Measurements from ENCODE around the gene CBLB. TPM values are rescaled to one million over a fixed set of nuclear protein-coding genes. Genes with fewer than 3 reads are reported as not detected.

The CBLB gene
- total and polyA plus RNA-seq, 2 experiments from 2014 or later = 20.5 to 47.7 TPM

- Mint-ChIP-seq H3K27me3 (ENCODE audit: insufficient read depth, low read depth, poor library complexity) (no peaks in the 10 kb centered on the region), H3K9me3 (no peaks in the 10 kb centered on the region), H3K27ac (no peak overlapping the region)
Measured at GRCh38 chr3:105843994-105844393, 24.8 kb downstream of the CBLB start.

GRCh38 chr3:105842943-105843342 is 25.9 kb downstream of the CBLB start:
- Histone ChIP-seq H4K20me1 (replicated peaks; ENCODE audit: insufficient read depth) (no peaks in the 10 kb centered on the region), H3F3A (replicated peaks; ENCODE audit: low read depth) (no peaks in the 10 kb centered on the region), H3K4me1 (ENCODE audit: insufficient read depth) (peaks cover 31% of the 10 kb centered on the region), H3K27ac (ENCODE audit: low read depth) (no peak overlapping the region), H2AFZ (no peak overlapping the region), H3K36me3 (ENCODE audit: insufficient read depth) (no peaks in the 10 kb centered on the region), H3K4me3 (no peak overlapping the region), H3K4me2 (no peak overlapping the region), H3K27me3 (ENCODE audit: insufficient read depth) (no peaks in the 10 kb centered on the region), H3K9me2 (ENCODE audit: insufficient read depth) (no peaks in the 10 kb centered on the region), H3K79me2 (replicated peaks; ENCODE audit: insufficient read depth) (0 out of 2 replicates have a peak, but pooled peaks cover 3% of the 10 kb centered on the region)
- DNase-seq (ENCODE audit: low spot score) (no peak), ATAC-seq (no peak)
- Mint-ChIP-seq H3K4me1 (peaks cover 25% of the 10 kb centered on the region), H3K4me3 (no peak overlapping the region), H3K27ac (no peak overlapping the region), H3K27me3 (ENCODE audit: insufficient read depth, low read depth, poor library complexity) (no peaks in the 10 kb centered on the region), H3K36me3 (ENCODE audit: low read depth) (peaks cover 16% of the 10 kb centered on the region; the same call in 2 of the 3 replicates), H3K9me3 (no peaks in the 10 kb centered on the region)
- no peak for TF ChIP-seq EZH2 (IDR thresholded peaks at IDR 0.05; ENCODE audit: low read depth, unreplicated experiment)
- no peak for TF ChIP-seq EZH2phosphoT487 (IDR thresholded peaks at IDR 0.05; ENCODE audit: unreplicated experiment)
- no peak for TF ChIP-seq ETS1 (IDR thresholded peaks at IDR 0.05)
- no peak for TF ChIP-seq POLR2AphosphoS5 (IDR thresholded peaks at IDR 0.05; ENCODE audit: low read depth)
- no peak for TF ChIP-seq STAT1 (IDR thresholded peaks at IDR 0.05; ENCODE audit: unreplicated experiment)
- TF ChIP-seq, protein P1, sequence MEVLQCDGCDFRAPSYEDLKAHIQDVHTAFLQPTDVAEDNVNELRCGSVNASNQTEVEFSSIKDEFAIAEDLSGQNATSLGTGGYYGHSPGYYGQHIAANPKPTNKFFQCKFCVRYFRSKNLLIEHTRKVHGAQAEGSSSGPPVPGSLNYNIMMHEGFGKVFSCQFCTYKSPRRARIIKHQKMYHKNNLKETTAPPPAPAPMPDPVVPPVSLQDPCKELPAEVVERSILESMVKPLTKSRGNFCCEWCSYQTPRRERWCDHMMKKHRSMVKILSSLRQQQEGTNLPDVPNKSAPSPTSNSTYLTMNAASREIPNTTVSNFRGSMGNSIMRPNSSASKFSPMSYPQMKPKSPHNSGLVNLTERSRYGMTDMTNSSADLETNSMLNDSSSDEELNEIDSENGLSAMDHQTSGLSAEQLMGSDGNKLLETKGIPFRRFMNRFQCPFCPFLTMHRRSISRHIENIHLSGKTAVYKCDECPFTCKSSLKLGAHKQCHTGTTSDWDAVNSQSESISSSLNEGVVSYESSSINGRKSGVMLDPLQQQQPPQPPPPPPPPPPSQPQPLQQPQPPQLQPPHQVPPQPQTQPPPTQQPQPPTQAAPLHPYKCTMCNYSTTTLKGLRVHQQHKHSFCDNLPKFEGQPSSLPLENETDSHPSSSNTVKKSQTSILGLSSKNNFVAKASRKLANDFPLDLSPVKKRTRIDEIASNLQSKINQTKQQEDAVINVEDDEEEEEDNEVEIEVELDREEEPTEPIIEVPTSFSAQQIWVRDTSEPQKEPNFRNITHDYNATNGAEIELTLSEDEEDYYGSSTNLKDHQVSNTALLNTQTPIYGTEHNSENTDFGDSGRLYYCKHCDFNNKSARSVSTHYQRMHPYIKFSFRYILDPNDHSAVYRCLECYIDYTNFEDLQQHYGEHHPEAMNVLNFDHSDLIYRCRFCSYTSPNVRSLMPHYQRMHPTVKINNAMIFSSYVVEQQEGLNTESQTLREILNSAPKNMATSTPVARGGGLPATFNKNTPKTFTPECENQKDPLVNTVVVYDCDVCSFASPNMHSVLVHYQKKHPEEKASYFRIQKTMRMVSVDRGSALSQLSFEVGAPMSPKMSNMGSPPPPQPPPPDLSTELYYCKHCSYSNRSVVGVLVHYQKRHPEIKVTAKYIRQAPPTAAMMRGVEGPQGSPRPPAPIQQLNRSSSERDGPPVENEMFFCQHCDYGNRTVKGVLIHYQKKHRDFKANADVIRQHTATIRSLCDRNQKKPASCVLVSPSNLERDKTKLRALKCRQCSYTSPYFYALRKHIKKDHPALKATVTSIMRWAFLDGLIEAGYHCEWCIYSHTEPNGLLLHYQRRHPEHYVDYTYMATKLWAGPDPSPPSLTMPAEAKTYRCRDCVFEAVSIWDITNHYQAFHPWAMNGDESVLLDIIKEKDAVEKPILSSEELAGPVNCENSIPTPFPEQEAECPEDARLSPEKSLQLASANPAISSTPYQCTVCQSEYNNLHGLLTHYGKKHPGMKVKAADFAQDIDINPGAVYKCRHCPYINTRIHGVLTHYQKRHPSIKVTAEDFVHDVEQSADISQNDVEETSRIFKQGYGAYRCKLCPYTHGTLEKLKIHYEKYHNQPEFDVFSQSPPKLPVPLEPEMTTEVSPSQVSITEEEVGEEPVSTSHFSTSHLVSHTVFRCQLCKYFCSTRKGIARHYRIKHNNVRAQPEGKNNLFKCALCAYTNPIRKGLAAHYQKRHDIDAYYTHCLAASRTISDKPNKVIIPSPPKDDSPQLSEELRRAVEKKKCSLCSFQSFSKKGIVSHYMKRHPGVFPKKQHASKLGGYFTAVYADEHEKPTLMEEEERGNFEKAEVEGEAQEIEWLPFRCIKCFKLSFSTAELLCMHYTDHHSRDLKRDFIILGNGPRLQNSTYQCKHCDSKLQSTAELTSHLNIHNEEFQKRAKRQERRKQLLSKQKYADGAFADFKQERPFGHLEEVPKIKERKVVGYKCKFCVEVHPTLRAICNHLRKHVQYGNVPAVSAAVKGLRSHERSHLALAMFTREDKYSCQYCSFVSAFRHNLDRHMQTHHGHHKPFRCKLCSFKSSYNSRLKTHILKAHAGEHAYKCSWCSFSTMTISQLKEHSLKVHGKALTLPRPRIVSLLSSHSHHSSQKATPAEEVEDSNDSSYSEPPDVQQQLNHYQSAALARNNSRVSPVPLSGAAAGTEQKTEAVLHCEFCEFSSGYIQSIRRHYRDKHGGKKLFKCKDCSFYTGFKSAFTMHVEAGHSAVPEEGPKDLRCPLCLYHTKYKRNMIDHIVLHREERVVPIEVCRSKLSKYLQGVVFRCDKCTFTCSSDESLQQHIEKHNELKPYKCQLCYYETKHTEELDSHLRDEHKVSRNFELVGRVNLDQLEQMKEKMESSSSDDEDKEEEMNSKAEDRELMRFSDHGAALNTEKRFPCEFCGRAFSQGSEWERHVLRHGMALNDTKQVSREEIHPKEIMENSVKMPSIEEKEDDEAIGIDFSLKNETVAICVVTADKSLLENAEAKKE (CRISPR knock-in tag; IDR thresholded peaks at IDR 0.05) = no peak

More at GRCh38 chr3:105843994-105844393, 24.8 kb downstream of the CBLB start:
- no peaks in the 10 kb centered on the region for H3K9me2 ChIP-seq (ENCODE audit: insufficient read depth)
- no peak overlapping the region for H3K4me3 ChIP-seq
- H3K4me3 Mint-ChIP-seq = no peak overlapping the region
- peaks cover 29% of the 10 kb centered on the region for H3K4me1 ChIP-seq (ENCODE audit: insufficient read depth)
- H3K36me3 ChIP-seq (ENCODE audit: insufficient read depth) = no peaks in the 10 kb centered on the region
- ATAC-seq (no peak), DNase-seq (ENCODE audit: low spot score) (no peak)
- no peaks in the 10 kb centered on the region for H3F3A ChIP-seq (replicated peaks; ENCODE audit: low read depth)
- H3K36me3 Mint-ChIP-seq (ENCODE audit: low read depth) = peaks cover 16% of the 10 kb centered on the region; the same call in 2 of the 3 replicates
- no peak overlapping the region for H3K27ac ChIP-seq (ENCODE audit: low read depth)
- TF ChIP-seq, protein P2, sequence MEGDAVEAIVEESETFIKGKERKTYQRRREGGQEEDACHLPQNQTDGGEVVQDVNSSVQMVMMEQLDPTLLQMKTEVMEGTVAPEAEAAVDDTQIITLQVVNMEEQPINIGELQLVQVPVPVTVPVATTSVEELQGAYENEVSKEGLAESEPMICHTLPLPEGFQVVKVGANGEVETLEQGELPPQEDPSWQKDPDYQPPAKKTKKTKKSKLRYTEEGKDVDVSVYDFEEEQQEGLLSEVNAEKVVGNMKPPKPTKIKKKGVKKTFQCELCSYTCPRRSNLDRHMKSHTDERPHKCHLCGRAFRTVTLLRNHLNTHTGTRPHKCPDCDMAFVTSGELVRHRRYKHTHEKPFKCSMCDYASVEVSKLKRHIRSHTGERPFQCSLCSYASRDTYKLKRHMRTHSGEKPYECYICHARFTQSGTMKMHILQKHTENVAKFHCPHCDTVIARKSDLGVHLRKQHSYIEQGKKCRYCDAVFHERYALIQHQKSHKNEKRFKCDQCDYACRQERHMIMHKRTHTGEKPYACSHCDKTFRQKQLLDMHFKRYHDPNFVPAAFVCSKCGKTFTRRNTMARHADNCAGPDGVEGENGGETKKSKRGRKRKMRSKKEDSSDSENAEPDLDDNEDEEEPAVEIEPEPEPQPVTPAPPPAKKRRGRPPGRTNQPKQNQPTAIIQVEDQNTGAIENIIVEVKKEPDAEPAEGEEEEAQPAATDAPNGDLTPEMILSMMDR (conservative IDR thresholded peaks at IDR 0.05; ENCODE audit: low read depth in 2 of 2) = no peak
- TF ChIP-seq JUNB (IDR thresholded peaks at IDR 0.05; ENCODE audit: unreplicated experiment) = no peak
- no peak overlapping the region for H2AFZ ChIP-seq
- 0 out of 2 replicates have a peak, but pooled peaks cover 3% of the 10 kb centered on the region for H4K20me1 ChIP-seq (replicated peaks; ENCODE audit: insufficient read depth)
- H3K79me2 ChIP-seq (replicated peaks; ENCODE audit: insufficient read depth) = 0 out of 2 replicates have a peak, but pooled peaks cover 3% of the 10 kb centered on the region
- H3K4me1 Mint-ChIP-seq = peaks cover 17% of the 10 kb centered on the region
- H3K27me3 ChIP-seq (ENCODE audit: insufficient read depth) = no peaks in the 10 kb centered on the region
- H3K4me2 ChIP-seq = no peak overlapping the region

Measured in GM23338 (cell line).